HG03045 (cell line): ENCODE measurements around the gene PIK3CA.
"Not testable (repeated sequence)": the region's sequence is repeated elsewhere in the genome, so short reads cannot be mapped to it uniquely, and the experiment has no call there.

Source experiments
- ATAC-seq: cut with Tn5 transposase; IDR thresholded peaks from one replicate; pipeline ENCODE4 v1.9.1; 2021; ENCODE audit warnings: mild to moderate bottlenecking, moderate library complexity; ENCODE audit not compliant: unreplicated experiment

Gene PIK3CA

GRCh38 chr3:179260949-179261765, 113.0 kb downstream of the PIK3CA start:
- ATAC-seq, result peak; percentile 95

GRCh38 chr3:179263134-179263533, 115.0 kb downstream of the PIK3CA start:
- no peak for ATAC-seq

DNA sequence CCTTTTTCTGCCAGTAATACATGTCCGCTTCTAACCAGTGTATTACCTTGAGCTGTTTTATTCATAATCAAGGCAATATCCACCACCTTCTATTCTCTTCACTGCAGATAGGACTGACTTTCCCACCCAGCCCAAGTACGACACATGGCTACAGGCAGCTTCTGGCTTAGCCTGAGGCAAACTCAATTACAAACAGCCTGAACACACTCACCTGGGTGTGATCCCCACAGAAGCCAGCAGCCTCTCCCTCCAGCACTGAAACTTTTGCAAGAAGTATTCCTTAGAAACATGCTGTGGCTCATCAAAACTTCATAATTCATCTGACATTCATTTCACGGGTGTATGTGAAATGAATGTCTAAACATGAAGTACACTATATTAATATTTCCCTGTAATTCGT, 116.3 kb downstream of the PIK3CA start:
- ATAC-seq, result no peak

GRCh38 chr3:179265092-179265491, 116.9 kb downstream of the PIK3CA start:
- no peak for ATAC-seq

GRCh38 chr3:179265875-179266274, 117.7 kb downstream of the PIK3CA start:
- ATAC-seq, result no peak

DNA sequence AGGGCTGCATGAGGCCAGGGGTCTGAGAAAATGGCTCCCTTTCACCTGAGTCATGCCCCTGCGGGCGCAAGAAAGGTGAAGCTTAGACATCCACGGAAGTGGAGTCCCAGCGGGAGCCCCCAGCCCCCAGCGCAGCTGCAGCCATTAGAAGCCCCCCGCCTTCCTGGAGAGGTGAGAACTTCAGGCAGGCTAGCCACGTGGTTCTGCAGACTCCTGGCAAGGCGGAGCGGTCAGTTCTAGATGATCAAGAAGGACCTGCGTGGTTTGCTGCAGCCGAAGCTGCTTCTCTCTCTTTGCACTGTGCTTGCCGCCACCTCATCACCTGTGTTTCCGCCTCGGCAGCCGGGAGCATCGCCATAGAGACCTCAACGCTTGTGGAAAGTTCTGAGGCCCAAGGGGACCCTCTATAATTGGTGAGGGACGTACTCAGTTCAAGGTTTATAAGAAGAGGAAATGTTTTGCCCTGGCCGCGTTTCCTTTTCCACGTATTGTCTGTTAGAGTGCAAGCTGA, 118.6 kb downstream of the PIK3CA start:
- no peak for ATAC-seq

GRCh38 chr3:179268400-179269051, 120.4 kb downstream of the PIK3CA start:
- ATAC-seq, result no peak

GRCh38 chr3:179269152-179269707, 121.1 kb downstream of the PIK3CA start:
- no peak for ATAC-seq

DNA sequence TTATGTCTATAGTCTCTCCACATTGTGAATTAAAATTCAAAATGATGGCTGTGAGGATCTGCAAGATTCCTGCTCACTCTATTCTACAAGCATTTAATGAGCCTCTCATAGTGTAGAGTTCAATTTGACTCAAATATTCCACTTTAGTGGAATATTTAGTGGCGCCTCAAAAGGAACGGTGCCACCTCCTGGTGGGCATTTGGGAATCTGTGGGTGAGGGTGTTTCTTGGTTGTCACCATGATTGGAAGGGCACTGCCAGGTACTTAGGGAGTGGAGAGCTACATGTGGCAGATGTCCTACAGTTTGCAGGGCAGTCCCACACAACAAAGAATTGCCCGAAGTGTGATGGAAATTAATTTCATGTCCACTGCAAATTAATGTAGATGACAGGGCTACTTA, 124.2 kb downstream of the PIK3CA start:
- no peak for ATAC-seq

DNA sequence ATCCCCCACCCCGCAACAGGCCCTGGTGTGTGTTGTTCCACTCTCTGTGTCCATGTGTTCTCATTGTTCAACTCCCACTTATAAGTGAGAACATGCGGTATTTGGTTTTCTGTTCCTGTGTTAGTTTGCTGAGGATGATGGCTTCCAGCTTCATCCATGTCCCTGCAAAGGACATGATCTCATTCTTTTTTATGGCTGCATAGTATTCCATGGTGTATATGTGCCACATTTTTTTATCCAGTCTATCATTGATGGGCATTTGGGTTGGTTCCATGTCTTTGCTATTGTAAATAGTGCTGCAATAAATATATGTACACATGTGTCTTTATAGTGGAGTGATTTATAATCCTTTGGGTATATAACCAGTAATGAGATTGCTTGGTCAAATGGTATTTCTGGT, 126.3 kb downstream of the PIK3CA start:
- ATAC-seq, result not testable (repeated sequence)

- ATAC-seq, result no peak
These were observed 127.8 kb downstream of the PIK3CA start for GRCh38 chr3:179276001-179276400.

DNA sequence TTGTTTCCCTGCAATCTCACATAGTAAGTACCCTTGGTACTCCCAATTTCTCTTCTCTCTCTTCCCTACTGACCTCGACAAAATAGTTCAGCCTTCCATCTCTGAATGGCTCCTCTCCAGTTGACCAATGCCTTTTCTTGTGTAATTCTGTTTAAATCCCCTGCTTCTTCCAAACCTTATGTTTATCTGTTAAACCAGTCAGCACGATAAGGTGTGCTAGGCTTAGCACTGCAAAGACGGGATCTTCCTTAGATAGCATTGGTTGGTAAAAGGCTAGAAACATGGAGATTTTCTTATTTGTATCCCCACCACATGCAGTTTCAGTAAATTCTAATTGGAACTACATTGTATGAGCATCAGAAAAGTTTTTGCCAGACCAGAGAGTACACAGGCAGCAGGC, 128.6 kb downstream of the PIK3CA start:
- no peak for ATAC-seq

GRCh38 chr3:179278151-179278550, 130.0 kb downstream of the PIK3CA start:
- no peak for ATAC-seq

- no peak for ATAC-seq
These were observed 131.0 kb downstream of the PIK3CA start for GRCh38 chr3:179278932-179279693.

DNA sequence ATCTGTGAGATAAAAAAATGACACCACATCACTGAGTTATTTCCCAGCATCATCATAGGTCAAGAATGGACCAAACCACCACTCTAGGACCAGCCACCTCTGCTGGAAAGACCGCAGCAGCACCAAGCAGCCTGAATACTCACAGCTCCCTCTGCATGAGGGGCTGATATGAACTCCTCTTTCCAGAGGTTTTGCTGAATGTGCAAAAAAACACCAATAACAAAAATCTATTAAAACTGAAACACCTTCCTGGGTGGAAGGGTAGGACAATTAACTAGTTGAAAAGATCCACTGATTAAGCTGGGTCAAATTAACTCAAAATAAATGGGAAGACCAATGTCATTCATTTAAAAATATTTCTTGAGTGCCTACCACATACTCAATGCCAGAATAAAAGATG, 131.7 kb downstream of the PIK3CA start:
- no peak for ATAC-seq

DNA sequence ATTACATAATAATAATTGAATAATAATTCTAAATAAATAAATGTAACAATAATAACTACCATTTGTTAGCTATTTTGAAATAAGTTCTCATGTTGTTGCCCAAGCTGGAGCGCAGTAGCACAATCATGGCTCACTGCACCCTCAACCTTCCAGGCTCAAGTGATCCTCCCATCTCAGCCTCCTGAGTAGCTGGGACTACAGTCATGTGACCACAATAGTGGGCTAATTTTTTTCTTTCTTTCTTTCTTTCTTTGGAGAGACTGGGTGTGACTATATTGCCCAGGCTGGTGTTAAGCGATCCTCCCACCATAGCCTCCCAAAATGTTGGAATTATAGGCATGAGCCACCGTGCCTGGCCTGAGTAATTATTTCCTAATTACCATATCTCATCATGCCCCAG, 133.7 kb downstream of the PIK3CA start:
- ATAC-seq, result no peak

GRCh38 chr3:179286331-179286730, 138.2 kb downstream of the PIK3CA start:
- no peak for ATAC-seq

DNA sequence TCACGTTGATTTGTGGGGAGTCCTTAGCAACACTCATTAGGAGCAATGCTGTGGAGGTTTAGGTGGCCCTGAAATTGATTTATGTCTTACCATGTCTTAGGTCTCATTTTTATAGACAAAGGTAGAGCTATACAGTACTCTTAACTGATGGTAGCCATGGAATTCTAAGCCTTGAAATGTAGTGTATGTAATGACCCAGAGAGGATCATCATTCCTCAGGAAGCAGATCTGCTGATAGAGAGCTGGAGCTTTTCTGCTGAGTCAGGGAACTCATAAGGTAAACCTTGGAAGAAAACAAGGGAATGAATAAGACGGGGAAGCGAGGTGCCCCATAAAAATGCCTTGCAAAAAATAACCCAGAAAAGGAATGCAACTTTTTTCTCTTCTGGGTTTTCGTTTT, 140.7 kb downstream of the PIK3CA start:
- no peak for ATAC-seq

- no peak for ATAC-seq
These were observed 141.1 kb downstream of the PIK3CA start for GRCh38 chr3:179289295-179289694.
